Naive thymus-derived CD8-positive, alpha-beta T cell (primary cell): ENCODE results near the gene ARHGEF19. TPM values are rescaled to one million over a fixed set of nuclear protein-coding genes. Genes with fewer than 3 reads are reported as not detected.
"Not testable (repeated sequence)": the region's sequence is repeated elsewhere in the genome, so short reads cannot be mapped to it uniquely, and the experiment has no call there.

ENCODE experiments used
- ATAC-seq, 2 donors: fragments of 150-1000 bp; cut with Tn5 transposase in 1 of 2; sonication (Bioruptor Pico), chemical (Tn5 transposase) in 1 of 2; 1 replicate in 1 of 2; 2 replicates in 1 of 2; pipeline ENCODE4 v1.10.0; 2021; ENCODE audit warnings: mild to moderate bottlenecking in 2 of 2, moderate library complexity in 2 of 2
- POLR2A ChIA-PET: fragments of 350-600 bp; sonication (Branson Sonifier 250); formaldehyde crosslinking; loops from one replicate; lab custom pipeline; 2021; ENCODE audit warnings: antibody characterized with exemption; lab: Charles Lee
- DNase-seq, 10 donors: peaks; one replicate each; pipeline versions ENCODE4 v3.0.0 to v3.0.0-alpha.2; 2020 to 2022
- H3K27ac Mint-ChIP-seq, 10 donors: one replicate each; pipeline ENCODE4 v1.8.0; 2020 to 2022; ENCODE audit warnings: mild to moderate bottlenecking in 10 of 10, mixed read lengths in 10 of 10, moderate library complexity in 4 of 10, inconsistent platforms in 1 of 10
- H3K27me3 Mint-ChIP-seq, 5 donors: one replicate each; pipeline ENCODE4 v1.8.0; 2021 to 2022; ENCODE audit warnings: mixed read lengths in 5 of 5
- H3K36me3 Mint-ChIP-seq, 3 donors: one replicate each; pipeline ENCODE4 v1.8.0; 2020 to 2022; ENCODE audit warnings: mixed read lengths in 3 of 3, mild to moderate bottlenecking in 2 of 3, inconsistent platforms in 1 of 3
- H3K4me1 Mint-ChIP-seq, 4 donors: one replicate each; pipeline ENCODE4 v1.8.0; 2021 to 2022; ENCODE audit warnings: mixed read lengths in 4 of 4
- H3K4me3 Mint-ChIP-seq, 10 donors: one replicate each; pipeline ENCODE4 v1.8.0; 2020 to 2022; ENCODE audit warnings: mild to moderate bottlenecking in 10 of 10, mixed read lengths in 10 of 10, moderate library complexity in 6 of 10, inconsistent platforms in 1 of 10
- H3K9me3 Mint-ChIP-seq, 9 donors: one replicate each; pipeline ENCODE4 v1.8.0; 2020 to 2022; ENCODE audit warnings: mixed read lengths in 9 of 9, mild to moderate bottlenecking in 3 of 9, inconsistent platforms in 1 of 9, moderate library complexity in 1 of 9
- polyA plus RNA-seq, 3 donors: library from polyadenylated mRNA; unstranded; fragments of 300-500 nt; fragmentation: Illumina TruSeq; gene quantifications; one replicate each; pipeline ENCODE4 v1.2.3, GENCODE V29; 2021
- total RNA-seq, 8 experiments: library from RNA in 2 of 8; stranded (reverse) in 2 of 8; gene quantifications; one replicate each; pipeline ENCODE4 v1.2.3 and lab custom pipeline; 2021 to 2026

ARHGEF19 gene
- total and polyA plus RNA-seq, 5 experiments from 2014 or later = 6.4 to 12.7 (median 8.9) TPM

DNA sequence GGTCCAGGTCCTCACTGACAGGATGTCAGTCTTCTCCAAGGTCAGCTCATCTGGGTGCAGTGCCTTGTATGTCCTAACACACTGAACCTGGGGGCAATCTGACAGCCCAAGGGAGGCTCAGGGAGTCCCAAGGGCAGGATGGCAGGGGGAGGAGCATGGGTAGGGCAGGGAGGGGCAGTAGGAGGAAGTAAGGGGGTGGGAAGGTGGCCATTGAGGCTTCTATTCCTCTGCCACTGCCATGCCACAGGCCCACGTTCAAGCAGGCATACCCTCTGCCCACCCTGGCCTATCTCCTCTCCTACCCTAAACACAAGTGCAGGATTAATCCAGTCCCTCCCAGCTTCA, 13.3 kb downstream of the ARHGEF19 start:
- peak overlapping the region in 6 of 10 donors; percentile 2 to 88 (median 62) for H3K27ac Mint-ChIP-seq
- no peaks in the 10 kb centered on the region for H3K9me3 Mint-ChIP-seq
- peaks cover 0 to 13% (median 4%) of the 10 kb centered on the region in 4 donors for H3K4me1 Mint-ChIP-seq
- no peaks in the 10 kb centered on the region for H3K27me3 Mint-ChIP-seq
- DNase-seq (no peak), ATAC-seq (no peak)
- POLR2A ChIA-PET = no interaction called here
- H3K4me3 Mint-ChIP-seq = no peak overlapping the region
- peaks cover 0 to 17% (median 4%) of the 10 kb centered on the region in 3 donors for H3K36me3 Mint-ChIP-seq

DNA sequence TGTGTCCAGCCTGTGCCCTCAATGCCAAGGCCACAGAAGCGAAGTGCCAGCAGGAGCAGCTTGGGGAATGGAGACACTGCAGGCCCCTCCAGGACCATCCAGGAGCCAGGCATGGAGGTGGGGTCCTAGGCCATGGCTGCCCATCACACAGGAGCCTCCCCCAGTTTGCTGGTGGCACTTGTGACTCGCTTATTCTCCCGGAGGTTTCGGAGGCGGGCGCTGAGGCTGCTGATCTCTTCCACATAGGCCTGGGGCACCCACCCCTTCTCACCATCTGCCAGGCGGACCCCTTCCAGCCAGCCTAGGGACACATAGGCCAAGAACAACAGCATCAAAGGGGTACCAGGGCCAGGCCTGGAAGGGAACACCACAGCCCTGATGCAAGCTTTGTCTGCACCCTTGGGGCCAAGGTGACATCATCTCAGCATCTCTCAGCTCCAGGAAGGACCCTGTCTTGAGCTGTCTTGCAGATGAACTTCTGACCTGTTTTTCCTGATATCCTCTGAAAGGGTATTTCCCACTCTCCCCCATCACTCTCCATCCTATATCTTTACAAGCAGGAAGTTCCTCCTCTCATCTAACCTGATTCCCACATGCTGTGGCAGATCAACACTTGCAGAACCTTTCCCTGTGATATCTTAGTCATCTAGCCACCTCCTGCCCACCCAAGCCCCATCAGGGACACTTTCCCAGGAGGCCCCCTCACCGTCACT, 13.9 kb downstream of the ARHGEF19 start:
- H3K27ac Mint-ChIP-seq = peak overlapping the region in 5 of 10 donors; percentile 2 to 88 (median 56)
- peaks cover 0 to 13% (median 3%) of the 10 kb centered on the region in 4 donors for H3K4me1 Mint-ChIP-seq
- POLR2A ChIA-PET = no interaction called here
- DNase-seq (no peak), ATAC-seq (no peak)
- H3K36me3 Mint-ChIP-seq = peaks cover 0 to 15% (median 4%) of the 10 kb centered on the region in 3 donors
- no peaks in the 10 kb centered on the region for H3K9me3 Mint-ChIP-seq
- H3K27me3 Mint-ChIP-seq = no peaks in the 10 kb centered on the region
- H3K4me3 Mint-ChIP-seq = no peak overlapping the region

DNA sequence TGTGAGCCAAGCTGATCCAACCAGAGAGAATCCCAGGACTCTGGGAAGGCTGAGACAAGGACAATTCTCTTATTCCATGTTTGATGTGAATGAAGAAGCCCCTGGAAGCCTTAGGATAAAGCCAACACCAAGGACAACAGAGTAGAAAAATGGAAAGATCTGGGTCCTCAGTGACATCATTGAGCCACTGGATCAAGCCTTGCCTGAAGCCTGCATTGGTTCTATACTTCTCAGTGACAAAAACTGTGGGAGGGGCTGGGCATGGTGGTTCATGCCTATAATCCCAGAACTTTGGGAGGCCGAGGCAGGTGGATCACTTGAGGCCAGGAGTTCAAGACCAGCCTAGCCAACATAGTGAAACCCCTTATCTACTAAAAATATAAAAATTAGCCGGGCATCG, 15.6 kb downstream of the ARHGEF19 start:
- peaks cover 0 to 9% (median 3%) of the 10 kb centered on the region in 4 donors for H3K4me1 Mint-ChIP-seq
- H3K36me3 Mint-ChIP-seq = peaks cover 0 to 5% (median 0%) of the 10 kb centered on the region in 3 donors
- H3K4me3 Mint-ChIP-seq = no peak overlapping the region
- POLR2A ChIA-PET = interaction anchor here (0.7 kb wide), 1 partner anchor 440 kb away, joined by 3 read pairs; no protein-coding TSS in a partner anchor
- peak overlapping the region in 1 of 10 donors; percentile 61 for H3K27ac Mint-ChIP-seq
- H3K9me3 Mint-ChIP-seq = no peaks in the 10 kb centered on the region
- no peaks in the 10 kb centered on the region for H3K27me3 Mint-ChIP-seq
- DNase-seq = no peak
- no peak for ATAC-seq

DNA sequence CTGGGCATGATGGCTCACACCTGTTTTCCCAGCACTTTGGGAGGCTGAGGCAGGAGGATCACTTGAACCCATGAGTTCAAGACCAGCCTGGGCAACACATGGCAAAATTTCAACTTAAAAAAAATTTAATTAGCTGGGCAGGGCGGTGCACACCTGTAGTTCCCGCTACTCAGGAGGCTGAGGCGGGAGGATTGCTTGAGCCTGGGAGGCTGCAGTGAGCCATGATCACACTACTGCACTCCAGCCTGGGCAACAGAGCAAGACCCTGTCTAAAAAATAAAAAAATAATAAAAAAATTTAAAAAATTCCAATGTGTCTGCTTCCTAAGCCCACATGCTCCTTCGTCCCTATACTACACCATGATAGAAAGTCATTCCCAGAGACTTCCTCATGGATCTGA, 16.3 kb downstream of the ARHGEF19 start:
- H3K9me3 Mint-ChIP-seq, POLR2A ChIA-PET, H3K4me1 Mint-ChIP-seq, H3K27me3 Mint-ChIP-seq, ATAC-seq, DNase-seq, H3K4me3 Mint-ChIP-seq, H3K36me3 Mint-ChIP-seq: not testable (repeated sequence)
- peak overlapping the region in 1 of 10 donors; percentile 37 for H3K27ac Mint-ChIP-seq

DNA sequence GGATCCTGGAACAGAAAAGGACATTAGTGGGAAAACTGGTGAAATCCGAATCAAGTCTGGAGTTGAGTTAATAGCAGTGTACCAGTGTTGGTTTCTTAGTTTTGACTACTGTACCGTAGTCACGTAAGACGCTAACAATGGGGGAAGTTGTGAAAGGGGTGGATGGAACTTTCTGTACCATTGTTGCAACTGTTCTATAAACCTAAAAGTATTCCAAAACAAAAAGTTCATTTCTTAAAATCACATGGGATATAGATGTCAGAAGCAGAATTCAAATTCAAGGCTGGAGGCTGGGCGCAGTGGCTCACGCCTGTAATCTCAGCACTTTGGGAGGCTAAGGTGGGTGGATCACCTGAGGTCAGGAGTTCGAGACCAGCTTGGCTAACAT, 16.9 kb downstream of the ARHGEF19 start:
- DNase-seq = no peak
- H3K27me3 Mint-ChIP-seq = peaks cover 0 to 4% (median 3%) of the 10 kb centered on the region in 5 donors
- peaks cover 0 to 5% (median 0%) of the 10 kb centered on the region in 3 donors for H3K36me3 Mint-ChIP-seq
- no peak for ATAC-seq
- H3K27ac Mint-ChIP-seq = no peak overlapping the region
- H3K4me1 Mint-ChIP-seq = peaks cover 0 to 11% (median 3%) of the 10 kb centered on the region in 4 donors
- POLR2A ChIA-PET = no interaction called here
- no peak overlapping the region for H3K4me3 Mint-ChIP-seq
- no peaks in the 10 kb centered on the region for H3K9me3 Mint-ChIP-seq

DNA sequence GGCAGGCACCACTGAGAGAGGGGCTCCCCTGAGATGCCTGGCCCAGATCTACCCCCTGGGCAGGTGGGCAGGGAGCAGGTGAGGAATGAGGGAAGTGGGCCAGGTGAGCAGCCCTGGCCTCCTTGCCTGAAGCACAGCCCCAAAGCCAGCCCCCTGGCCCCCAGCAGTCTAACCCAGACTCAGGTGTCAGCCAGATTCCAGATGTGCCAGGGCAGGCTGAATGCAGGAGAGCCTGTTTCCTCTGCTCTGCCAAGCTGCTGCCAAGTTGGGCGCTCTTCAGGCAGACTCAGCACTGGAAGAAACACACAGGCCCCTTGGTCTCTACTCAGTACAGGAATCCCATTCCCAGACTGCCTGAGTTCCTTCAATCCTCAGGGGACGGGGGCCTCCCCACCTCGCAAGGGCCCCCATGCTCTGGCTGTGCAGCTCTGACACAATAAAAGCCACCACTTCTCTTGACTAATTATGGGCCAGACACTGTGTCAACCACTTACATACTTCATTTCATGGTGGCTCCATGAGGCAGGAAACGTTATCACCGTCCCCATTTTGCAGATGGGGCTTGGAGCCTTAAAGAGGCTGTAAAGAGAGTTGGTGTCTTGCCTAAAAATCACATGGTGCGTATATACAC, 20.4 kb downstream of the ARHGEF19 start:
- no peak overlapping the region for H3K27ac Mint-ChIP-seq
- DNase-seq (no peak), ATAC-seq (no peak)
- H3K9me3 Mint-ChIP-seq = no peaks in the 10 kb centered on the region
- peaks cover 0 to 8% (median 2%) of the 10 kb centered on the region in 4 donors for H3K4me1 Mint-ChIP-seq
- peaks cover 5 to 18% (median 10%) of the 10 kb centered on the region in 5 donors for H3K27me3 Mint-ChIP-seq
- no peaks in the 10 kb centered on the region for H3K36me3 Mint-ChIP-seq
- H3K4me3 Mint-ChIP-seq = no peak overlapping the region
- POLR2A ChIA-PET = no interaction called here

DNA sequence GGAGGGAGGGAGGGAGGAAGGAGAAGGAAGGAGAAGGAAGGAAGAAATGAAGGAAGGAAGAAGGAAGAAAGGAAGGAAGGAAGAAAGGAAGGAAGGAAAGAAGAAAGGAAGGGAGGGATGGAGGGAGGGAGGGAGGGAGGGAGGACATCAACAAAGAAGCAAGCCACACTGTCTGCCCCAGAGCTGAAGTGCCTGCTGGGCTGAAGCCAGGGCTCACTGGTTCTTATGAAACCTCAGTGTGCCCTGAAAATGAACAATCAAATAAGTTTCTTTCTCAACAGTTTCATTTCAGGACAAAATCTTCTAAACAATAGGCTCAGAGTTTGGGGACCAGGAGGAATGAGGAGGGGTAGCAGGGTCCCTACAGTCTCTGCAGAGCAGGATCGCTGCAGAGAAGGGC, 21.1 kb downstream of the ARHGEF19 start:
- Mint-ChIP-seq H3K4me3 (no peak overlapping the region), H3K4me1 (peaks cover 0 to 6% (median 2%) of the 10 kb centered on the region in 4 donors), H3K36me3 (no peaks in the 10 kb centered on the region), H3K27me3 (peaks cover 5 to 18% (median 10%) of the 10 kb centered on the region in 5 donors), H3K27ac (no peak overlapping the region), H3K9me3 (no peaks in the 10 kb centered on the region)
- no peak for DNase-seq
- POLR2A ChIA-PET = no interaction called here
- no peak for ATAC-seq

DNA sequence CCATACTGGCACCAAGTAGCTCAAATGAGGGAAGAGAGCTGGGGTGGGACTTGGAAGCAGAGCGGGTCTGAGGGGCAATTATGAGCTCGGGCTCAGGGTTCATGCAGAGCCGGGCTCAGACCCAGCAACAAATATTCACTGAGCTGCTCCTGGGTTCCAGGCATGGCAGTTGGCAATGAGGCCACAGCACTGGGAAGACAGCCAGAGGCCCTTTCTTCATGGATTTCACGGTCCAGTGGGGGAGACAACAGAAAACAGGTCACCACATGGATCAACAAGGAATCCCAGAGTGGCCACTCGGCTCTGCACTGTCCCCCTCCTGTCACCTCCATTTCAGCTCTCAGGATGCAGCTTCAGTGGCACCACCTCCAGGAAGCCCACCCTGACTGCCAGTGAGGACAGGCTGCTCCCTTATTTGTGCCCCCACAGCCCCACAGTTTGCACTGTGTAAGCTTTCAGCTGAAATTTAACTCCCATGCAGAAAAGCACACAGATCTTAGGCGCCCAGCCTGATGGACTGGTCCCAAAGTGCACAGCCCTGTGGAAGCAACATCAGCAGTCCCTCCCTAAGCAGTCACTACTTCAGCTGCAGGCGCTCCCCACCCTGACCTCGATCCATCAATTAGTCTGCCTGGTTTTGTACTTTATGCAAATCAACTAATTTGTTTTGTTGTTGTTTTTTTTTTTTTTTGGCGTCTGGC, 22.4 kb downstream of the ARHGEF19 start:
- Mint-ChIP-seq H3K27ac (no peak overlapping the region), H3K4me1 (peaks cover 0 to 6% (median 2%) of the 10 kb centered on the region in 4 donors), H3K27me3 (peaks cover 5 to 18% (median 10%) of the 10 kb centered on the region in 5 donors), H3K9me3 (no peaks in the 10 kb centered on the region), H3K36me3 (no peaks in the 10 kb centered on the region), H3K4me3 (no peak overlapping the region)
- POLR2A ChIA-PET = no interaction called here
- ATAC-seq (no peak), DNase-seq (no peak)

DNA sequence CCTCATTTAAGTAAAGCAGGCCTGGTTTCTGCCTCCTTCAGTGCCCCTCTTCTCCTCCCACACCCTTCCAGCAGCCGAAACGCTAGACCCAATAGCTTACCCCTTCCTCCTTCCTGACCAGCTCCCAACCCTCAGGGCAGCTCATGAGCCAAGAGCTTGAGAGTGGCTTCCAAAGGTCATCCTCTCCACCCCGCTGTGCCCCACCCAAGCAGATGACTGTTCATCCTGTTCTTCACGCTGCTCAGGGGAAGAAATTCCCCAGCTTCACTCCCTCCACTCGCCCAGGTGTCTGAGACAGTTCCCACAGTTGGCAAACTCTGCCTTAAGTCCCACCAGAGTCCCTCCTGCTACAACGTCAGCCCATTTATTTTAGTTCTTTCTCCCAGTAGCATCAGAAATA, 23.4 kb downstream of the ARHGEF19 start:
- H3K9me3 Mint-ChIP-seq = no peaks in the 10 kb centered on the region
- no peak for ATAC-seq
- no peak for DNase-seq
- peak overlapping the region in 1 of 10 donors; percentile 41 for H3K27ac Mint-ChIP-seq
- no peaks in the 10 kb centered on the region for H3K36me3 Mint-ChIP-seq
- POLR2A ChIA-PET = interaction anchor here (0.6 to 2.0 kb wide), 2 partner anchors 110 to 175 kb away, joined by 3 to 8 read pairs; no protein-coding TSS in a partner anchor
- H3K4me3 Mint-ChIP-seq = no peak overlapping the region
- H3K27me3 Mint-ChIP-seq = peaks cover 5 to 18% (median 10%) of the 10 kb centered on the region in 5 donors
- H3K4me1 Mint-ChIP-seq = peaks cover 0 to 5% (median 2%) of the 10 kb centered on the region in 4 donors

DNA sequence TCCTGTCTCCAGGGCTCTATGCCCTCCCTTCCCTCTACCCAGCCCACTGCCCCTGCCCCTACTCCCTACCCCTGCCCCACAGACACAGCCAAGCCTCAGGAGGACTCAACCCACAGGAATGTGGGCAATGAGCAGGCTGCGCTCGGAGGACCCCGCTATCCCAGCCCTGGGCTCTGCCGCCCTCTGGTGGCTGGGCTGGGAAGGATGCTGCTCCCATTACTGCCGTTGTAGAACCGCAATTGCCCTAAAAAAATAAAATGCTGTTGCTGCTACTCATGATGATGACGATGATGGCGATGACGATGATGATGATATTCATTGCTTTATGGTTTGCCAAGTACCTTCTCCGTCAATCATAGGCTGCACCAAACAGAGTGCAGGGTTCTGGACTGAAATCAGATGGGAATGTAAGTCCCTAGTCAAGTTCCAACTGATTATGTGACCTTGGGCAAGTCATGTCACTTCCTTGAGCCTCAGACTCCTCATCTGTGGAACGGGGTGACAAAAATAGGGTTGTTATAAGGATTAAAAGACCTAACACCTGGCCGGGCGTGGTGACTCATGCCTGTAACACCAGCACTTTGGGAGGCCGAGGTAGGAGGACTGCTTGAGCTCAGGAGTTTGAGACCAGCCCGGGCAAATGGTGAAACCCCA, 24.6 kb downstream of the ARHGEF19 start:
- H3K4me1 Mint-ChIP-seq = peaks cover 0 to 5% (median 2%) of the 10 kb centered on the region in 4 donors
- POLR2A ChIA-PET = interaction anchor here (2.0 kb wide), 1 partner anchor 109 kb away, joined by 8 read pairs; no protein-coding TSS in a partner anchor
- H3K36me3 Mint-ChIP-seq = no peaks in the 10 kb centered on the region
- H3K27ac Mint-ChIP-seq = no peak overlapping the region
- no peak overlapping the region for H3K4me3 Mint-ChIP-seq
- DNase-seq (peak; percentile 61 to 85 (median 78)), ATAC-seq (peak; percentile 92 to 98)
- peaks cover 5 to 18% (median 10%) of the 10 kb centered on the region in 5 donors for H3K27me3 Mint-ChIP-seq
- no peaks in the 10 kb centered on the region for H3K9me3 Mint-ChIP-seq

DNA sequence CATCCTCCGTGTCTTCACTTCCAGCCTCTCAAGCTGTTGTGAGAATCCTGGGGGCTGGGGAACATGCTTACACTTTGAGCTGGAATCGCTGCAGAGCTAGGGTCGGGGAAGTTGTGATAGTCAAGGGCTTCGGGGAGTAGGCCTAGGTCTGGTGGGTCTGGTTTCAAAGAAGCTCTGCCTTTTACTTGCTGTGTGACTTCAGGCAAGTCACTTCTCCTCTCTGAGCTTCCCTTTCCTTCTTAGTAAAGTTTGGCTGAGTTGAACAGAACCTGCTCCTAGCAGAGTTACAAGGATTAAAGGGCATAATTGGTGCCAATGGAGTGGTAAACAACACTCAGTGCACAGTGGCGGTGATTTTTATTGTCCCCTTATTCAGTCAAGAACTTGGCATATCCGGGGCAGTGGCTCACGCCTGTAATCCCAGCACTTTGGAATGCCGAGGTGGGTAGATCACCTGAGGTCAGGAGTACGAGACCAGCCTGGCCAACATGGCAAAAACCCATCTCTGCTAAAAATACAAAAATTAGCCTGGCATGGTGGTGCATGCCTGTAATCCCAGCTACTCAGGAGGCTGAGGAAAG, 25.7 kb downstream of the ARHGEF19 start:
- H3K27me3 Mint-ChIP-seq = peaks cover 5 to 18% (median 10%) of the 10 kb centered on the region in 5 donors
- POLR2A ChIA-PET = interaction anchor here (0.7 to 1.0 kb wide), 3 partner anchors 31 to 129 kb away, joined by 3 to 5 read pairs (median 3); partner anchors contain the start of gene EPHA2
- no peaks in the 10 kb centered on the region for H3K9me3 Mint-ChIP-seq
- H3K4me1 Mint-ChIP-seq = peaks cover 0 to 5% (median 2%) of the 10 kb centered on the region in 4 donors
- no peak overlapping the region for H3K27ac Mint-ChIP-seq
- H3K36me3 Mint-ChIP-seq = no peaks in the 10 kb centered on the region
- no peak for ATAC-seq
- DNase-seq = no peak
- no peak overlapping the region for H3K4me3 Mint-ChIP-seq
